Kidney epithelial cell (primary cell): ENCODE data around the gene NEUROD1. TPM values are rescaled to one million over a fixed set of nuclear protein-coding genes. Genes with fewer than 3 reads are reported as not detected.

Experiments used
- DNase-seq: peaks from one replicate; pipeline ENCODE4 v3.0.0-alpha.2; 2010; ENCODE audit warnings: low read depth
- H3K27me3 ChIP-seq: 2 replicates; pipeline ENCODE4 v1.6.0; 2011; ENCODE audit warnings: low read length; ENCODE audit not compliant: control insufficient read depth, insufficient read depth
- H3K36me3 ChIP-seq: 2 replicates; pipeline ENCODE4 v1.5.1; 2011; ENCODE audit warnings: low read length; ENCODE audit not compliant: control insufficient read depth, insufficient read depth
- H3K4me3 ChIP-seq: 2 replicates; pipeline ENCODE4 v1.5.1; 2011; ENCODE audit warnings: low read depth, mild to moderate bottlenecking, control low read depth, low read length
- CTCF ChIP-seq: IDR thresholded peaks from 2 replicates; pipeline ENCODE4 v1.5.1; 2011; ENCODE audit warnings: mild to moderate bottlenecking, moderate library complexity, low read length, control low read depth, inconsistent platforms; ENCODE audit not compliant: insufficient read depth, poor library complexity, severe bottlenecking
- total RNA-seq: library from RNA; depleted of rRNA; stranded (reverse); fragments of >200 nt; gene quantifications from 2 replicates; pipeline ENCODE4 v1.2.3, GENCODE V29; 2015

The NEUROD1 gene
- total RNA-seq, 1 donor from 2014 or later: not detected

- Histone ChIP-seq H3K36me3 (no peaks in the 10 kb centered on the region), H3K27me3 (no peaks in the 10 kb centered on the region), H3K4me3 (no peak overlapping the region)
- DNase-seq: no peak
- no peak for TF ChIP-seq CTCF
Observed at GRCh38 chr2:181639686-181640085, 40.6 kb downstream of the NEUROD1 start.

DNA sequence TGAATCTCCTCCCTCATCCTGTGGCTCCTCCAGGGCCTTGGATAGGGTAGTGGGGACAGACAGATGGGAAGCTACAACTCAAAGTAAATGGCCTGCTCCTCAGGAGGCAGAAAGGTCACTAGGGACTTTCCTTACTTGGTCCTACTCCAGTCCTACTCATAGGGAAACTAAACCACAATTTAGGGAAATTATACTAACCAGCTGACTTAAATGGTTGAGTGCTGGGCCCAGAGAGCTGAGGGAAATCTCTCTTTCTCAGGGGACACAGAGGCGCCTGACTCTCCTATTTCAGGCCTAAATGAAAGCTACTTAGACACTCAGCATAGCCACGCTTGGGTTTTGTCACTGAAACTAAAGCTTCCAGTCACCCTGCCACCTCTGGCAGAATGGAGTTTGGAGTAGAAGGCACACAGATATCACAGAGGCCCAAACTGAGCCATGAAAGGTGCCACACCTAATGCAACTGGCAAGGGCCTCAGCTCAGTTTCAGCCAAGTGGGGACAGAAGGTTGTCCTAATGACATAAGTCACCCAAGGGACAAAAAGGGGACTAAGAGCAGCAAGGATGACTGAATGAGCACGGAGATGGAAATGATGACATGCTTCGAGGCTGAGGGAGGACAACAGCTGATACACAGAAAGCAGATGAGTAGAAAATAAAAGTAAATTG is 47.5 kb downstream of the NEUROD1 start:
- no peak overlapping the region for H3K4me3 ChIP-seq
- no peak for DNase-seq
- H3K27me3 ChIP-seq: no peaks in the 10 kb centered on the region
- no peaks in the 10 kb centered on the region for H3K36me3 ChIP-seq
- TF ChIP-seq CTCF: no peak

DNA sequence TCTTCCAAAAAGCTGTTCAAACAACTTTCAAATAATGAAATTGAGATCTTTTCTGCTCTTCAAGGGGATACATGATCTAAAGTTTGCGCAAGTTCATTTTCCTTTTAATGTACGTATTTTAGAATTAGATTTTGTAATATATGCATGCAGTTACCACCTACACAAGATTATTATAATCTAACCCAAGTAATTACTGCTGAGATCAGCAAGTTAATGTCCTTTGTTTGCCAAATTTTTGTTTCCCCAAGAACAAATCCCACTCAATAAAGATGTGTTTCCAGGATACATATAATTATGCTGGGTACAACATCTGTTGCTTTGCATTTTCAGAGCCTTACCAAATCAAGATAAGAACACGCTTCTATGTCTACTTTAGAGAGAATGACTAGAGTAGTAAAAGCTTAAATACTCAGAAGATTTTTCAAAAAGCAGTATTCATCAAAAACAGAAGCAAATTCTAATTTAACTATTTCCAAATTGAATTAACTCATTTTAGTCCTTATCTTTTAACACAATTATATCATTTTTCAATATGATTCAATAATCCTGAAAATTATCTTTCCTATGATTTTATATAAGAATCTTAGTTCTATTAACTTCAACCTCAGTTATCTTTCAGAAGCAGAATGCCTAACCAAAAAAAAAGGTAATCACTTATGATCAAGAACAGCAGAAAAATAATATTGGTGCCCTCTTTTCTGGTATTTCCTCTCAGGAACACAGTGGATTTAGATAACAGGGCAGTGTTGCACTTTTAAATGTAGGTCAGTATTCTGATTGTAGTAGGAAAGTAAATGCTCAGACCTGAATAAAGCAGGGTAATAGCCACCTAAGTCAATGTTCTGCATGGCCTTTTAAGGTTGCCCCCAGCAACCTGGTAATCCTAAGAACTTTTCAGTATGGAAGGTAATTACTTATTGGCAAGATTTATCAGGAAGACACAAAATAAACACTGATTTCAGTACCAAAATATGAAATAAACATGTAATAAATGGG is 51.4 kb downstream of the NEUROD1 start:
- H3K4me3 ChIP-seq: no peak overlapping the region
- no peak for DNase-seq
- no peak for TF ChIP-seq CTCF
- H3K27me3 ChIP-seq: no peaks in the 10 kb centered on the region
- no peaks in the 10 kb centered on the region for H3K36me3 ChIP-seq

- no peak for DNase-seq
- Histone ChIP-seq H3K36me3 (no peaks in the 10 kb centered on the region), H3K27me3 (no peaks in the 10 kb centered on the region), H3K4me3 (no peak overlapping the region)
- no peak for TF ChIP-seq CTCF
Observed at GRCh38 chr2:181627545-181627944, 52.8 kb downstream of the NEUROD1 start.

DNA sequence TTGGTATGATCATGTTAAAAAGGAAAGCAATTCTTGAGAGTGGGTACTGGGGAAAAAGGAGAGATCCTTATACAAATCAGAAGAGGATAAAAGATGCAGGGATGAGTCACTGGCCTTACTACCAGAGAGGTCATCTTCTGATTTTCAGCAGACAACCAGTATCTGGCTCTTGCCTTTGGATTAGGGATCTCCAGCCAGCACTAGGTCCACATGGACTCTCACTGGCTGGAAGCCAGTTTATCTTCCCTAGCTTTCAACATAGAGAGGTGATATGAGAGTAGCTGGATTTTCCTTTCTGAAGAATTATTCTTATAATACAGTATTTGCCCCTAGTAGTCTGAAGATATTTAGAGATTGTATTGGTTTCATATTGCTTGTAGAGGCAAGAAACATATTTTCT is 53.6 kb downstream of the NEUROD1 start:
- no peak for TF ChIP-seq CTCF
- H3K27me3 ChIP-seq: no peaks in the 10 kb centered on the region
- H3K4me3 ChIP-seq: no peak overlapping the region
- H3K36me3 ChIP-seq: no peaks in the 10 kb centered on the region
- DNase-seq: no peak

Other genes with a start within 250 kb of the NEUROD1 start
- gene ITGA4, start 223.1 kb downstream of the NEUROD1 start, total RNA-seq: 8.6 and 11.0 TPM in 2 replicates
- gene CERKL, start 23.4 kb downstream of the NEUROD1 start, total RNA-seq: 0.07 and 0.17 TPM in 2 replicates
- gene ITPRID2, start 211.2 kb upstream of the NEUROD1 start, total RNA-seq: 60.2 and 73.0 TPM in 2 replicates